NCI-H187 treated with DMSO at 0.1 percent for 48 hours (cell line): ENCODE results near the gene DPH3.

ENCODE experiments used
- DNase-seq: peaks from one replicate; lab custom pipeline; 2025; lab: John Stamatoyannopoulos, UW

The DPH3 gene

DNA sequence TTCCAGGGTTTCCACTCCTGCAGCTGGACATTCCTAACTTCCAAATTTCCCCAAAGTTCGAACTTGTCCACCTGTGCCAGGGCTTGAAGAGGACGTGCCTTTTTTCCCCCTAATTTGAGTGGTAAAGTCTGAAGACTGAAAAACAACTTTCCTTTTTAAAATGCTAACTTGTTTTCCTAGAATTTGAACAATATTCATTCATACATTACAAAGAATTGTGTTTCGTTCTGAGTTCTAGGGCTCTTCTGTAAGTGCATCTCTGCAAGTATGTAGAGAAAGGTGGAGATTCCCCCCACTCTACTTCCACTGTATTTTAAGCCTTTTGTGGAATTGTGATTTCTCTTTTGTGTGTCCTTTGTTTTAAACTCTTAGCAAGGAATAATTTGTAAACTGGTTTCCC, 9.4 kb downstream of the DPH3 start:
- no peak for DNase-seq

DNA sequence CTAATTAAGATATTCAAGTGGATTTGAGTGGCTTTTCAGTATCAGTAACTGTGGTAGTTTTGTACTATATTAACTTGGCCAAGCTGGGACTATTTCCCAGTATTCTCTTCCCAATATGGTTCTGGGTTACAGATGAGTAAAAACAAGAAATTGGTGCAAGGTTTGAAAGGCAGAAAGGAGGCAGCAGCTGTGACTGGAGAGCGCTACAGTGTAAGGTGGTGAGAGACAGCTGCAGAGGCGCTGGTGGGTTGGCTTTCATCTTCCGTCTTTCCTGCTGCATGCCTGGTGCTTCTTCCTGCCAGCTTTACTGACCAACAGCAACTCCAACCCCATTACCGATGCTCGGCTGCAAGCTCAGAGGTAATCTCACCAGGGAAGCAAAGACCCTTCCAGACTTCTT, 9.8 kb downstream of the DPH3 start:
- no peak for DNase-seq

DNA sequence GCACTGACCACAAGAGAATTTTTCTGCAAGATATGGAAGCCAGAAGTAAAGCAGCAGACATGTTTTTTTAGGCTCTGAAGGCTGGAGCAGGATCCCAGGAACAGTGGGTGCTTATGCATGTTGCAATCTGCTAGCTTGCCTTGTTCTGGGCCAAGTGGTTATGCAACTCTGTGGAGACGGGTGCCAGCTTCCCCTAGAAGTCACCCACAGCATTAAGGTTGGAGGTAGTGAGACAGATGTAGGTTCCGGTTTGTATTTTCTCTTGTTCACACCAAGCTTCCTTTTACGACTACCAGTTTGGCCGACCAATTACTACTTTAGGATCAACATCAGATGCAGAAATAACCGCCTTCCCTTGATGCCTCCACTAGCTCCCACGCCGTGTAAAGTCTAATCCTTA, 11.1 kb downstream of the DPH3 start:
- no peak for DNase-seq

DNA sequence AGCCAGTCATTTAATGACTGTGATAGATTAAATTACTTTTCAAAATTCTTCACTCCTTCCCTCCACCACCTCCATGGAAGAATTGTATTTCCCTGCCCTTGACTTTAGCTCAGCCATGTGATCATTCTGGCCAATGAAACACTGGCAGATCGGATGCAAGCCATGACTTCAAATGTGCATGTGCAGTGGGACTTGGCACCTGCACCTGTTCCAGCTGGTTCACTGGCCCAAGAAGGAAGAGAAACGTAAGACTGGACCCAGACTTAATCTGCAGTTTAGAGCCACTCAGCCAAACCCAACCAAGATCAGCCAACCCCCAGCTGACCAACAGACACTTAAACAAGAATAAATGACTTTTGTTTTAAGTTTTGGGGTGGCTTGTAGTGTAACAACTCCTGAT, 11.8 kb downstream of the DPH3 start:
- no peak for DNase-seq

DNA sequence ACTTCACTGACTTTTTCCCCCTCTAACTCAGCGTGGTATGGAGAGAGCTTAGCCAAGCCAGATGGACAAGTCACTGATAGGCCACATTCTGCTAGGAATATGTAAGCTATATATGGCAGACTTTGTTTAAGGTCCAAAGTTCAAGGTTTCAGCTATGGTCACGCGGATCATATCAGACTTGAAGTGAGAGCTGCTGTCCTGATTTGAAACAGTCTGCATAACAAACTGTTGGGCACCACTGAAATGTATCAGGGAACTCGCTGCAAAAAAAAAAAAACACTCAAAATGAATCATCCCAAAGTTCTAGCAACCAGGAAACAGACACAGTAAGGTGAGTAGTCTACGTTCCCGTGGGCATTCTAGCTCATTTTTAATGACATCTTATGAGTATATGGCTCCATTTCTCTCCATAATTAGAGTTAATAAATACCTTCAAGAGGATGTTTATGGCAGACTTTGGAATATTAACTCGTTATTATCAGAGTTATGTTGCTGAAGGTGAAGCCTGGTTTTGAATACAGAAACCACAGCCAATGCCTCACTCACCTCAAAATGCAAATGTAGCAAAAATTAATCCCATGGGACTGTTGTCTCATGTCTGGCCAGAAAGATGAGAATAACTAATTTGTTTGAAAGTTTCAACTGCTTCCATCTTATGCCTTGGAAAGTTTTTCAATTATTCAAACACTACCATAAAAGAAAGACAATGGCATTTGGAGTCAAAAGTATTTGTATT, 12.3 kb downstream of the DPH3 start:
- DNase-seq: no peak

DNA sequence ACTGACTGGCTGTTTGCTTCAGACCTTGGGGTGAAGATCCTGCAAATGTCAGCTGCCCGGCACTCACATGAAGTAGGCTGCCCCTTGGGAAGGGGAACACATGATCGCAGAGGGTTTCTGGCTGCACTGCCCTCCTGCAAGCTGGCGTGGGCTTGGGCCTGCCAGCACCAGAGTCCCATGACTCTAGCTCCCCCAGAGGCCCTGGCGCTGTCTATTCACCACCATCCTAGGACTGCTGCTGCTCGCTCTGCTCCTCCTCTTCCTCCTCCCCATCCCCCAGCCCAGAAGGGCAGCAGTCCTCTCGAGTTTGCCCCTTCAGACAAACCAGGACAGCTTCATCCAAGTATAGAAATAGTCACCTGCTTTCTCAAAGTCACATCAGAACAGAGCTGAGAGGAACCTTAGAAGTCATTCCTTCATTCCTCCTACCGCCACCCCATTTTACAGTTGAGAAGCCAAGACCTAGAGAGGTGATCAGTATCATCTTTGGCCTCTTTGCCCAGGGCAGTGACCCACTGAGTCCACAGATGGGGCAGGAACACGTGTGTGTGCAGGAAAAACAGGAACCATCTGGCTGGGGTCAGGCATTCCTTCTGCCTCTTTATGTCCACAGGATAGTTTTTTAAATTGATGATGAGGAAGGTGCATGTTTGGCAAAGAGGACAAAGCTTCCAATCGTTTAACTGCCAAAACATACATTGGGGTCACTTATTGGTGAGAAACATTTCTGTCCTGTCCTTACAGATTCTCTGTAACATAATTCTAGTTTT, 13.2 kb downstream of the DPH3 start:
- DNase-seq: no peak

DNA sequence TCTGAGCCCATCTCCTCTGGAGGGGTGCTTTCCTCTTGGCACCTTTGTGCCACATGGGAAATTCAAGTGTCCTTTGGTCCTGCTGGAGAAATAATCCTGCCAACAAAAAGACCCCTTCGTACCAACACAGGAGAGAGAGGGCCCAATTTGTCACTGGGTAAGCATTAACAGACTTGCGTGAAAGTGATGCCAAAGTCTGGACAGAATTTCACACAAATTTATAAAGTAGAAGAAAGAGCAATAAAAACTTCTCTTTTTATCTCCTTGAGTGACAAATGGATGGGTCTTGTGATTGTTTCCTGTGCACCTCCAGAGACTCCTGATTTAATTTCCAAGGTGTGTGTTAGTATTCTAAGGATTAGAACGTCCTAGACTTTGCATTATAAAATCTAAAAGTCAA, 14.9 kb downstream of the DPH3 start:
- no peak for DNase-seq

DNA sequence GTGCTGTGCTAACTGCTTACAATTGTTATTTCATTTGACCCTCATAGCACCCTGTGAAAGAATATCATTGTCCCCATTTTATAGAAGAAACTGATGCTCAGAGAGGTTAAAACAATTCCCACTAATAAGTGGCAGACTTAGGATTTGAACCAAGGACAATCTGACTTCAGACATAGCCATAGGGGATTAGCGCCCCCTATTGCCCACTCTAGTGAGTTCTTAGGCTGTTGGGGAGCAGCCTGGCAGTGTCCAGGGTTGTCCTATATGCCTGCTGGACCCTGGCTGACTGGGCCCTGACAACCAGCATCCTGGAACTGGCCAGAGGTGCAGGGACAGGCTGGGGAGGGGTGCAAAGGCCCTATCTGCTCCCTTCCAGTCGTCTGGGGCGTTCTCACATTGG, 15.4 kb downstream of the DPH3 start:
- no peak for DNase-seq

DNA sequence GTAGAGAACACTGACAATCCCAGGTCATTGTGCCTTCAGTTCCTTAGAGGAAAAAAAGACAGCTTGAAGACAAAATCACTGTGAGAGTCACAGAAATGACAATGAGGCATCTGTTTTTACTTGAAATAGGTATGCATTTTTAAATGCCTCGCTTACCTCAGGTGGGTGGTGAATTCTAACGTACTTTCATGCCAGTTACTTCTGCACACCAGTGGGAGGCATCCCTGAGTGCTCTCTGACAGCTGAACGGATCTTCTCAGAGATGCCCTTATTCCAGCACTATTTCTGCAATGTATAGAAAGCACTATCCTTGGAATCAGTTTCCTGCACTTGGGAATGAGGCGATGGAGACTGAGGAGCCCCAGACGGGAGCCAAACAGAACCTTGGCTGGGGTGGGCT, 16.2 kb downstream of the DPH3 start:
- DNase-seq: no peak

DNA sequence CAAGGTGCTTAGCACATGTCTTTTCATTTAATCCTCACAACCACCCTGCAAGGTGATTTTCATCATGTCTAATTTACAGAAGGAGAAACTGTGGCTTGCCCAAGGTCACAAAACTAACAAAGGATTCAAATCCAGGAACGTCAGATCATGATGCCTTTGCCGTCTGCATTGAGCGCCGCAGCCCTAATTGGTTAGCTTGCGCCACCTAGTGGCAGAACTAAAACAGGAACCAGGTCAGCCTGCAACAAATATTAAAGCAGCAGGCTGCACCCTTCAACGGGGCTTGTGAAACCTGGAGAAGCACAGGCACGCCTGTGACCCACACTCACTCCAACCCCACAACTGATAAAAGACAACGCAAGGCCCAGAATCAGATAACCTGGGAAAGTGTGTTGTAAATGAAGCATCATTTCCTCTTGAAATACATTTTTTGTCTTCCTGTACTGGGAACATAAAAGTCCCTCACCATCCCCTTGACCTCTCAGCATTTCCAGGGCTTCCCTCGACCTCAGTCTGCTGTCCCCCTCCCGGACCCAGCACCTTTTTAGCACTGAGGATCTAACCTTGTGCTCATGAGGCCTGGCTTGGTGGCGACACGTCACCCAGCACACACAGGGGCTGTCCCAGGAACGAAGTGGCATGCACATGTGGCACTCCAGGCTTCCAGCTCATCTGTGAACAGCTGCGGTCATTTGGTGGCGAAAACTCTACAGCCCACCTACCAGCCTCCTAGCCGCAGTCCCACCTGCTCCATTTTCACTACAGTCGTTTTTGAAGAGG, 17.3 kb downstream of the DPH3 start:
- no peak for DNase-seq

DNA sequence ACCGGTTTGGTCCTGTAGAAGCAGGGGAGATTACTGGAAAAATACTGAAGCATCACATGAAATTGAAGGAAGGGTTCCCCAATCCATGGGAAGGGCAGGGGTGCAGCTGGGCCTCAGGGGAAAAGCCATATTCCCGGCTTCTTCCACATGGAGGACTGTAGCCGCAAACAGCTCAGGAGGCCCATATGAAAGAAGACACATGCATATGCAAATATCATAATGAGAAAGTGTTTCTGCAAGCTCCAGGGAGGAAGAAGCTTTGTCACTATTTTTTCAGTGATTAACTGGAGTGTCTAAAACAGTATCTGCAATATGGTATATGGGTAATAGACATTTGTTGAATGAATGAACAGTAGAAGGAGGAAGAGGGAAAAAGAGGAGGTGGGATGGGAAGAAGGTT, 19.1 kb downstream of the DPH3 start:
- no peak for DNase-seq

DNA sequence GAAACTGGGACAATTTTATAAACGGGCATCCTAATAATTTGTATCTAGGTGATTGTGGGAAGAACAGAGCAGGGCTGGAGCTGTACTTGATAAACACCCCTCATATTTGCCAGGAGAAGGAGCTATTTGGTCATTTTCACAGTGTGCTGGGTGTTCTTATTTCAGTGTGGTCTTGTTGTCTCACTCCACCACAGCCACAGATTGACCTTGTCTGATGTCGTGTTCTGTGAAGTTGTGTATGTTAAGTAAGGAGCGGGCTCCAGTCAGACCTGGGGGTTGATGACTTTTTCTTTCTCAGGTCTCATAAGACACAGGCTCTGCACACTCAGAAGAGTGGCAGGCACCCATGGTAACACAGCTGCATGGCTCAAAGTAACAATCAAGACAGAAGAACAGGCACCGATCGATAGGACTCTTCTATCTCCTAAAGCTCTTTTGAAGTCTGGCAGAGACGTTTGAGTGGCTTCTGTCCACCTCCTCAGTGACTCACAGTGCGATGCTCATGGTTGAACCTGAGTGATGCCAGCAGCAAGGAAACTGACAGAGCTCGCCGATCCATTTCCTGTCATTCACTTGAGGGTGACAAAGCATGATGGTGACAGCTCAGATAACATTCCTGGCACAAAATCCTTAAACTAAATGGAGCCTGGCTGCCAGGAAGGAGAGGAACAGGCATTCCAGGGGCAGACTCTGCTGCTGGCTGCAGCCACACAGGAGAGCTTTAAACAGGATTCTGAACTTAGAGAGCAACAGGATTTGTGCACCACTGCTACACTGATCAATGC, 20.8 kb downstream of the DPH3 start:
- no peak for DNase-seq

DNA sequence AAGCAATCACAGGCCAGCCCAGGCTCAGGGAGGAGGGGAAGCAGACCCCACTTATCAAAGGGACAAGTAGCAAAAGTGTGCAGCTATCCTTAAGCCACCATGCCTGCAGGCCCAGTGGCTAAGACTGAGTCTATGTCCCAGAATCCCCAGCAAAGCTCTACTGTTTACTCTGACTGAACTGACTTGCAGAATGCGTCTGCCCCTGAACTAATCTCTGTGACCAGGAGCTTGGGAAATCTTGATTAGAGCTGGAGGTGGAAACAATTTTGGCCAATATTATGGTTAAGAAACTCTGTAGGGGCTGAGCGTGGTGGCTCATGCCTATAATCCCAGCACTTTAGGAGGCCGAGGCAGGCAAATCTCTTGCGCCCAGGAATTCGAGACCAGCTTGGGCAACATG, 22.6 kb downstream of the DPH3 start:
- DNase-seq: no peak

DNA sequence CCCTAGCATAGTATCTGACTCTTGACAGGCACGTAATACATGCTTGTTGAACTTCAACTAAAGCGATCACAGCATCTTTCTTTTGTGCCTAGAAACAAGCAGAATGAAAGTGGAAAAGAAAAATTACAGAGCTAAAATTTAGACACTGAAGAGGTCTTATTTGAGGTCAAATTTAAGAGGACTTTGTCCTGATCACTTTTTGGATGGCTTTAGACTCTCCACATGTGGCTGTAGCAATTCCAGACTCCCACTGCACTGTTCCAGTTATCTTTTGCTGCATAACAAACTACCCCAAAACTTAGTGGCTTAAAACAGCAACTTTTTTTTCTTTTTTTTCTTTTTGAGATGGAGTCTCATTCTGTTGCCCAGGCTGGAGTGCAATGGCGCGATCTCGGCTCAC, 23.5 kb downstream of the DPH3 start:
- no peak for DNase-seq

DNA sequence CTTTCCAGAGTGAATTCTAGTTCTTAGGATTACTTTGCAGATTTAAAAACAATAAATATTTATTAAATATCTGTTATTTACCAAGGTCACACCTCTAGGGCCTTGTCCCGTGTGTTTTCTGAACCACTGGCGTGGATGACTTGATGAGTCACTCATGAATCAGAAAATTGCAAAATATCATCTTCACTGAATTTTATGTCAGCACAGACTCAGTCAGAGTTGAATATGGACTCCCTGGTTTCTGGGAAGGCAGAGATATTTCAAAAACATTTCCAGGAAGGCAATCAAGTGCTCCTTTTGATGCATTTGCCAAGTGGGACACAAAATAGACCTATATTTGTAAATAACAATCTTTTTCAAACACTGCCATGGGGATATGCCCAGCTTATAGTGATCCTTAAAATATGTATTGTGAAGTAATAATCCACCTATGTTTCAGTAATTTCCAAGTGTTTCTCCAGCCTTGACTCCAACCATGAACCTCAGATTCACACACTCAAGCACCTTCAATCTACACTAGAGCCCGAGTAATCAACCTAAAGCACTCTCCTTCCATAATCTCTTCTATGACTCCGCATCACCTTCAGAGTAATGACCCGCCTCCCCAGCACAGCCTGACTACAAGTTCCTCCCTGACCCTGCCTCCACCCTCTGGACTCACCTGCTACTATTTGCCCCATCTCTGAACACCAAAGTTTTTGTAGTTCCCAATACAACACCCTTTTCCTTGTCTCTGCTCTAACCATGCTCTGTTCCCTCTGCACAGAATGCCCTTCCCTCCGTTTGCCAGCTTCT, 24.3 kb downstream of the DPH3 start:
- no peak for DNase-seq

DNA sequence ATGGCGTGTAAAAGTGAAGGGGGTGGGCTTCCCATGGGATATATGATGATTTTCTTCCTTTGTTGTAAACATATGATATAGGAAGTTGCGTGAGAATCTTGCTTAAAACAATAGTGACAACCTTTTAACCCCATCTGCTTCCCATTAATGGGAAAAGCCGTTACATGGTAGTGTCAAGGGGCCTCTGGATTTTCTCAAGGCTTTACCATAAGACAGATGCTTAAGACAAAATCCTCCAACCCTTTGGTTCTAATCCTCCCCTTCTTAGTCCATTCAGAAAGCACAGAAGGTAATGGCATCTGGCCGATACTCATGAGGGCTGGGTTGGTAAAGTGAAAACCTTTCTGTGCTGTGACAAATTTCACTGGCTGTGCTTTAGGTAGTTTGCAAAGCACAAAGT, 25.0 kb downstream of the DPH3 start:
- DNase-seq: no peak

DNA sequence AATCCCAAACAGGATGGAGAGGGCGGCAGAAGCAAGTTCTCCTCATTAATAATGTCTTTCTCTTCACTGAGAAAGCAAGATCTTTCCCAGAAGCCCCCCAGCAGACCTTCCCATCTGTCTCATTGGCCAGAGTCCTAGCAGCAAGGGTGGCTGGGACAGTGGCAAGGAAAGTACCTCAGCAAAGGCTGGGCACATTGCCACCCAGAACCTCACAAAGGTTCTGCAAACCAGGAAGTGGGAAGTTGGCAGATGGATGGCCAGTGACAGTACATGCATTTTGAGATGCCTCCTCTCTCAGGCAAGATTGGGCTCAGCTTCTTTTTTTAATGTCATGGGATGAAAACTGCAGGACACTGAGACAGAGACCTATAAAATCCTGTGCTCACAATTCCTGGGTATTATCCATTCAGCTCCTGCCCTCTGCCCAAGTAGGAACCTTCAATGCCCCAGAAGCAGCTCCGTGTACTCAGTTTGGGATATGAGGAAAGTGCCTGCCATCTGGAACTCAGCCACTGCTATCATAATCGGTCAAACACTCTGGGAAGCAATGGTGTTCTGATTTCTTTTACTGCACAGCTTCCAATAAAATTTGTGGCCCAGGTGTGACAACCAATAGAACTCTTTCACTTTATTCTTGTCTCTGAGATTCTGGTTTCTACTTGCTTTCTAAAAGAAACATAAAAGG, 25.5 kb downstream of the DPH3 start:
- no peak for DNase-seq

DNA sequence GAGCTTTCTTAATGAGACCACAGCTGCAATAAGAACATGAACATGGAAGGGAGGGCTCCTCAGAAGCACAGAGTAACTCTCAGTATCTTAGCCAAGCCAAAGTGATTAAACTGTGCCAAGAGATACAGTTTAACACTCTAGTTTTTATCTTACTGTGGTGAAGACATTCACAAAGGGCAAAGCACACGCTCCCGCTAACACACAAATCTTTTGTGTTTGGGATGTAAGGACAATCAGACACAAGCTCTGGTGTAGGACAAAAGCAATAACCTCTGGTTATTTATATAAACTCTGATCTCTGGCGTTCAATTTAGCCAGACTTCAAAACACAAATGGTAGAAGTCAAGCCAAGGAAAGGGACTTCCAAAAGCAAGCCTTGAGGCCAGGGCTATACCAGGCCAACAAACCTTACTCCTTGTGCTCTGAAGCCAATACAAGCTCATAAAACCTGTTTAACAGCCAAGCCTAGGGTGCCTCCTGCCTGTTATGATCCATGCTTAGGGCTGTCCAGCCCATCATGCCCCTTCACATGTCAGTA, 27.8 kb downstream of the DPH3 start:
- DNase-seq: no peak

DNA sequence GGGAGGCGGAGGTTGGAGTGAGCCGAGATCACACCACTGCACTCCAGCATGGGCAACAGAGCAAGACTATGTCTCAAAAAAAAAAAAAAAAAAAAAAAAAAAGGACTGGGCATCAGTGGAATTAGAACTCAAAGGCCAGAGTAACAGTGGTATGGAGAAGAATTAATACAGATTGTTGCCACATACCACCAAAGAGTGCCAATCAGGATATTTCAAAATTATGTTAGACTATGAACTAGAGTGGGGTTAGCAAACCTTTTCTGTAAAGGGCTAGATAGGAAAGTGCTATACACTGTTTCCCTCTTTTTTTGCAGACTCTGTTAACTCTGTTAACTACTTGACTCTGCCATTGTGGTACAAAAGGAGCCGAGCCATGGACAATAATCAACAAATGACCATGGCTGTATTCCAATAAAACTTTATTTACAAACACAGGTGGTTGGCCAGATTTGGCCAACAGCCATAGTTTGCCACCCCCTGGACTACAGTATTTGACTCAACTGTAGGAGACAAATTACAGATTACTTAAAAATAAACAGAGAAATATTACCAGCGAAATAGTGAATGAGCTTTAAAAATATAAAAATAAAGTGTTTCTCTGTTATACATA, 28.6 kb downstream of the DPH3 start:
- no peak for DNase-seq

DNA sequence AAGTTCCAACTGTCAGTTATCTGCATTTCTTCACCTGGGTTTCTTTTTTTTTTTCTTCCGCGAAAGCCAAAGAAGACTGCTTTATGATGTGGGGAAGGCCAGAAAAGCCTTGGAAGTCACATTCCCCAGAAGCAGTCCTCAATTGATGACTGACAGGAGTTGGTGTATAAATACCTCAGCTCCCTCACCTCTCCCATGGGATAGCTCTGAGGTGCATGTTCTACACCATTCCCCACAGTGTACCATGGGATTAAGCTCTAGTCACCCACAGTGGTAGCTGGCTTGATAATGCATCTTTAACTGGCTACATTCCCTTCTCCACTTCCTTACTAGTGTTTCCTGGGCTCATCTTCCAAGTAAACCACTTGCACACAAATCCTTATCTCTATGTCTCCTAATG, 30.5 kb downstream of the DPH3 start:
- no peak for DNase-seq
